Rectal smooth muscle tissue (tissue), 1 donor: ENCODE measurements around the gene ANKS1A.

Source experiments
- H3K27ac ChIP-seq: one replicate; pipeline ENCODE4 v1.7.0; 2013; ENCODE audit warnings: low read depth, low read length, inconsistent platforms
- H3K27me3 ChIP-seq: one replicate; pipeline ENCODE4 v1.7.0; 2013; ENCODE audit warnings: low read length; ENCODE audit not compliant: control insufficient read depth, insufficient read depth
- H3K36me3 ChIP-seq: one replicate; pipeline ENCODE4 v1.7.0; 2013; ENCODE audit warnings: low read length; ENCODE audit not compliant: control insufficient read depth, insufficient read depth
- H3K4me1 ChIP-seq: one replicate; pipeline ENCODE4 v1.7.0; 2013; ENCODE audit warnings: low read length; ENCODE audit not compliant: control insufficient read depth, insufficient read depth
- H3K4me3 ChIP-seq: one replicate; pipeline ENCODE4 v1.7.0; 2013; ENCODE audit warnings: low read length
- H3K9ac ChIP-seq: one replicate; pipeline ENCODE4 v1.7.0; 2013; ENCODE audit warnings: low read length

ANKS1A gene

GRCh38 chr6:35025232-35026188 lies 136.5 kb downstream of the ANKS1A start:
- H3K36me3 ChIP-seq: no peaks in the 10 kb centered on the region
- peak overlapping the region; percentile 51 for H3K27ac ChIP-seq
- H3K4me3 ChIP-seq: peak overlapping the region; percentile 6
- H3K27me3 ChIP-seq: no peaks in the 10 kb centered on the region
- H3K4me1 ChIP-seq: peaks cover 58% of the 10 kb centered on the region
- no peak overlapping the region for H3K9ac ChIP-seq

DNA sequence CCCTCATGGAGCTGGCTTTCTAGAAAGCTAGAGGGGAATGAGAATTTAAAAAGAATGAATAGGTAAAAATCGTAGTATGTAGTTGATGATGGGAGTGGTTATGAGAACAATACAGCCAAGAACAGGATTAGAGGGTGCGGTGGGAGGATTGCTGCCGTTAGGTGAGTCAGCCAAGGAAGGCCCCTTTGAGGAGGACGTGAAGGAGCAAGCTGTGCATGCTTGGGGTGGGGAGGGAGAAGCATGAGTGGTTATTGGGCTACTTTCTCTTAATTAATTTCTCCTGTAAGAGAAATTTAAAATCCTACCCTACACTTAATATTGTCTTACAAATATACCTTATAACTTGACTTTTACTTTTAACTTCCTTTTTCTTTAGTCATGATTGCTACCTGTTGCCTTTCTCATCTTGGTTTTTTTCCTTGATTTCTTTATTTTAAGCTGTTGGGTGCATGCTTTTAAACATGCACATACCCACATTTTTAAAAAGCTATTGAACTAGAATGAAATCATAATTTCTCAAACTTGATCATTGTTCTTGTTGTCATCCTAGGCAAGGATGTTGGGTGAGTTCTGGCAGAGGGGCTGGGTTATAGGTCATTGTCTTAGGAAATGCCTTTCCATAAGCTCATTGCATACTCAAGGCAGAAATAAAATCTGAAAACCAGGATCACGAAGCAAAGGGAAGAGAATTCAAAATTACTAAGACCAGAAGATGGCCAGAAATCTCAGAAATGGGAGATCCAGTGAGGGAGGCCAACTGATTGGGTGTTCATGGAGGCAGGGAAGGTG lies 137.6 kb downstream of the ANKS1A start:
- Histone ChIP-seq H3K27ac (peak overlapping the region; percentile 72), H3K4me1 (peaks cover 50% of the 10 kb centered on the region), H3K27me3 (no peaks in the 10 kb centered on the region), H3K4me3 (no peak overlapping the region), H3K9ac (no peak overlapping the region), H3K36me3 (no peaks in the 10 kb centered on the region)

DNA sequence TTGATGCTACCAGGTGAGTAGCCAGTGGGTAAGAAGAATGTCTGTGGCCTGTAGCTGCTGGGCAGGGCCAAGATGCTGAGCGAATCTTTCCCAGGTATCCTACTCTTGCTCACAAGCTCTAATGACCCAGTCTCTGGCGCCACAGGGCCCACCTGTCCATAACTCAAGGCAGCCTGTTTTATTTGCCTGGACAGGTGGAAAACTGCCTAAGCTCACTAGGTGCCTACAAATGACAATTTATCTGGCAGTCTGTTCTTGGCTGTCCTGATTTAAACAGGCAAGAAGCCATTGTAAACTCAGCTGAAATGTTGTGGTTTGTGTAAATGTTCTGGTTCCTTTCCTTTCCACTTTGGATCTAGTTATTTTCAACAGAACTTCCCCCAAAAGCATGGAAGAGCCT lies 138.8 kb downstream of the ANKS1A start:
- peaks cover 51% of the 10 kb centered on the region for H3K4me1 ChIP-seq
- no peaks in the 10 kb centered on the region for H3K27me3 ChIP-seq
- H3K4me3 ChIP-seq: no peak overlapping the region
- peak overlapping the region; percentile 72 for H3K27ac ChIP-seq
- no peak overlapping the region for H3K9ac ChIP-seq
- H3K36me3 ChIP-seq: no peaks in the 10 kb centered on the region

DNA sequence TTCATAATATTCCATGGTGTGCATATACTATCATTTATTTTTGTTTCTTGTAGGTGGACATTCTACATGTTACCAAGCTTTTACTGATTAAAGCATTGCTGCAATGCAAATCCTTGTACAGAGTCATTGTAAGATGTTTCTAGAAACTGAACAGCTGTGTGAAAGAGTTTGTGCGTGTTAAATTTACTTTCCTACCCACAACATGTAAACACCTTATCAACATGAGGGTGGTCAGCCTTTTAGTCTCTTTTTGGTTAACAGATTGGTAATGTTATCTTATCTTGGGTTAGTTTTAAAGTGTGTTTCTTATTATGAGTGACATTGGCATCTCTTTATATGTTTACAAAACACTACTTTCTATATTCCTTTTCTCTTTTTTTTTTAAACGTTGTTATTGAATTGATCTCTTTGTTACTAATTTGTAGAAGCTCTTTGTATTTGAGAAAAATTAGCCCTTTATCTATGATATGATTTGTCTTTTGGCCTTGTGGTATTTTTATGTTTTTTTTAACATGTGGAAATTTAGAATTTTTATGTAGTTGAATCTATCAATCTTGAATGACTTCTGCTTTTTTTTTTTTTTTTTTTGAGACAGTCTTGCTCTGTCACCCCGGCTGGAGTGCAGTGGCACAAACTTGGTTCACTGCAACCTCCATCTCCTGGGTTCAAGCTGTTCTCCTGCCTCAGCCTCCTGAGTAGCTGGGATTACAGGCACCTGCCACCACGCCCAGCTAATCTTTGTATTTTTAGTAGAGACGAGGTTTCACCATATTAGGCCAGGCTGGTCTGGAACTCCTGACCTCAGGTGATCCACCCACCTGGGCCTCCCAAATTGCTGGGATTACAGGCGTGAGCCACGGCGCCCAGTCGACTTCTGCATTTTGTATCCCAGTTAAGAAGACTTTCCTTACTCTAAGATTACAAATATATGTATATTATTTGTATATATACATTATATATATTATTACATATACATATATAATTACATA lies 140.0 kb downstream of the ANKS1A start:
- Histone ChIP-seq H3K27ac (peak overlapping the region; percentile 72), H3K36me3 (no peaks in the 10 kb centered on the region), H3K4me1 (peaks cover 56% of the 10 kb centered on the region), H3K4me3 (no peak overlapping the region), H3K27me3 (no peaks in the 10 kb centered on the region), H3K9ac (no peak overlapping the region)

GRCh38 chr6:35030099-35030498 lies 141.0 kb downstream of the ANKS1A start:
- H3K9ac ChIP-seq: no peak overlapping the region
- no peaks in the 10 kb centered on the region for H3K27me3 ChIP-seq
- H3K4me1 ChIP-seq: peaks cover 56% of the 10 kb centered on the region
- no peak overlapping the region for H3K4me3 ChIP-seq
- H3K27ac ChIP-seq: no peak overlapping the region
- H3K36me3 ChIP-seq: no peaks in the 10 kb centered on the region

GRCh38 chr6:35031611-35032529 lies 142.8 kb downstream of the ANKS1A start:
- Histone ChIP-seq H3K27me3 (no peaks in the 10 kb centered on the region), H3K4me3 (no peak overlapping the region), H3K36me3 (no peaks in the 10 kb centered on the region), H3K27ac (peak overlapping the region; percentile 16), H3K9ac (no peak overlapping the region), H3K4me1 (peaks cover 58% of the 10 kb centered on the region)

DNA sequence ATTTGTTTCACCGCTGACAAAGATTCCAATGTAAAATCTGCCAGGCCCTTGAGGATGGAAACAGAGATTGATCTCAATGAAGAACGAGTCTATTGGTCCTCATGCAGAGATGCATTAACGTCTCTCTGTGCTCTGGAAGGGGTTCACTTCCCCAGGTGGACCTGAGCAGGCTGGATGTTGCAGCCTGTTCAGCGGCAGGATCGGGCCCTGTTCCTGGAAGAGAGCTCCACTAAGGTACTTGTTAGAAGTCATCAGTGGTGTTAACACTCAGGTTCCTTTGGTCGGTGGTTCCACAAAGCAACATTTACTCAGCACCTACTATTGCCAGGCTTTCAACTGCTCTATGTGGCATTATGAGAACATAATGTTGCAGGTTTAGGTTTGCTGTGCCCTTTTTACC lies 144.6 kb downstream of the ANKS1A start:
- Histone ChIP-seq H3K27me3 (no peaks in the 10 kb centered on the region), H3K27ac (peak overlapping the region; percentile 69), H3K4me3 (no peak overlapping the region), H3K4me1 (peaks cover 47% of the 10 kb centered on the region), H3K9ac (no peak overlapping the region), H3K36me3 (no peaks in the 10 kb centered on the region)

- Histone ChIP-seq H3K27me3 (no peaks in the 10 kb centered on the region), H3K9ac (no peak overlapping the region), H3K36me3 (no peaks in the 10 kb centered on the region), H3K4me3 (peak overlapping the region; percentile 10), H3K4me1 (peaks cover 47% of the 10 kb centered on the region), H3K27ac (peak overlapping the region; percentile 69)
Observed at GRCh38 chr6:35034411-35035191, 145.5 kb downstream of the ANKS1A start.

DNA sequence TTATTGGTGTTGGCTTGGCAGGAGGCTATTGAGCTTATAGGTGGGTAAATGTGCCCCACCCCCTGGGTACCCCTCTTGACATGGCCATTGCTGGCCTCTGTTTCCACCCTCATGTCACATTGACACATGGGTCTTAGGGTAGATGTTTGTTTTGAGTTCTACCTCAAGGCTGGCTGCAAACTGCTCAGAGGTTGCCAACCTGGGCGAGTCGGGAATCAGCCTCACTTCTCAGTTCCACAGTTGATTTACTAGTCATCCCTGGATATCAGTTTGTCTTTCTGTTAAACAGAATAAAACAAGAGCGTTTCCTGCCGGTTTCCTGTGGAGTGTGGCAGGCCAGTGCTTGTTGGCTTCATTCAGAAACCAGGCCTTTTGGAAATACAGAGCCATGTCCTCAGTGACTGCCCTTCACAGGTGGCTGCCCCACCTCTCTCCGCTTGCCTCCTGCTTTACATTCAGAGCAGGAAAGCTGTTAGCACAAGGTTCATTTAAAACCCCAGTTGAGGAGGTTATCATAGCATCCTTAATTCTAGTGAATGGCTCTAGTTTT lies 146.5 kb downstream of the ANKS1A start:
- no peaks in the 10 kb centered on the region for H3K36me3 ChIP-seq
- peak overlapping the region; percentile 7 for H3K9ac ChIP-seq
- H3K27me3 ChIP-seq: no peaks in the 10 kb centered on the region
- peaks cover 56% of the 10 kb centered on the region for H3K4me1 ChIP-seq
- H3K27ac ChIP-seq: peak overlapping the region; percentile 59
- no peak overlapping the region for H3K4me3 ChIP-seq

GRCh38 chr6:35036059-35036827 lies 147.2 kb downstream of the ANKS1A start:
- Histone ChIP-seq H3K4me1 (peaks cover 63% of the 10 kb centered on the region), H3K9ac (peak overlapping the region; percentile 7), H3K36me3 (no peaks in the 10 kb centered on the region), H3K27me3 (no peaks in the 10 kb centered on the region), H3K4me3 (no peak overlapping the region), H3K27ac (peak overlapping the region; percentile 59)
